Uterus (tissue), 2 donors: ENCODE measurements around the gene ANXA8L1.
"Not testable (repeated sequence)": the region's sequence is repeated elsewhere in the genome, so short reads cannot be mapped to it uniquely, and the experiment has no call there.

Experiments
- CTCF ChIP-seq, 4 experiments: fragments of 200-600 bp in 2 of 4; fragments of 450-650 bp in 2 of 4; sonication (generic) in 2 of 4; IDR thresholded peaks; one replicate each; pipeline ENCODE4 v1.5.1; 2016 to 2019; ENCODE audit warnings: antibody characterized with exemption in 4 of 4, mild to moderate bottlenecking in 2 of 4, moderate library complexity in 1 of 4
- POLR2A ChIP-seq, 2 donors: fragments of 450-650 bp; IDR thresholded peaks; one replicate each; pipeline ENCODE4 v1.6.1; 2016; ENCODE audit warnings: antibody characterized with exemption in 2 of 2, mild to moderate bottlenecking in 1 of 2, moderate library complexity in 1 of 2

GRCh38 chr10:46377022-46377421 is 1.4 kb downstream of the ANXA8L1 start:
- not testable (repeated sequence) for TF ChIP-seq CTCF, POLR2A (IDR thresholded peaks at IDR 0.05)
